GM12801 (cell line): ENCODE results near the gene SPINT4.

Experiments
- CTCF ChIP-seq: IDR thresholded peaks from one replicate; pipeline ENCODE4 v1.5.1; 2011; ENCODE audit warnings: control low read depth; ENCODE audit not compliant: insufficient read length; ENCODE audit errors: extremely low read depth

The SPINT4 gene

GRCh38 chr20:45704969-45705637, 17.0 kb upstream of the SPINT4 start, which contains the start of gene WFDC10B:
Gene WFDC10B (minus strand): TSS chr20:45705019. CDS start chr20:45685992, 19,027 bp downstream.
- TF ChIP-seq CTCF: no peak

- TF ChIP-seq CTCF: no peak
Measured at GRCh38 chr20:45725134-45725533, 3.0 kb downstream of the SPINT4 start.

GRCh38 chr20:45727044-45727443, 4.9 kb downstream of the SPINT4 start:
- no peak for TF ChIP-seq CTCF

GRCh38 chr20:45732199-45732598, 10.1 kb downstream of the SPINT4 start:
- no peak for TF ChIP-seq CTCF

- no peak for TF ChIP-seq CTCF
Measured at GRCh38 chr20:45735552-45735951, 13.4 kb downstream of the SPINT4 start.

- TF ChIP-seq CTCF: no peak
Measured at GRCh38 chr20:45735988-45736387, 13.8 kb downstream of the SPINT4 start.

GRCh38 chr20:45742596-45742995, 20.4 kb downstream of the SPINT4 start:
- TF ChIP-seq CTCF: no peak
